Psoas muscle (tissue), 8 donors: ENCODE measurements around the gene ANKLE1. TPM values are rescaled to one million over a fixed set of nuclear protein-coding genes. Genes with fewer than 3 reads are reported as not detected.

Experiments used
- ATAC-seq, 4 donors: fragments of 200-7000 bp; cut with Tn5 transposase; one replicate each; pipeline ENCODE4 v1.9.1; 2020; ENCODE audit warnings: moderate library complexity in 3 of 4, mild to moderate bottlenecking in 2 of 4
- DNase-seq, 2 donors: peaks; one replicate each; pipeline ENCODE4 v3.0.0-alpha.2; 2020
- H3K27ac ChIP-seq: fragments of 200-600 bp; one replicate; pipeline ENCODE4 v1.8.0; 2022
- H3K27me3 ChIP-seq, 3 donors: fragments of 200-600 bp in 1 of 3; one replicate each; pipeline versions ENCODE4 v1.6.1 to v1.8.0; 2013 to 2022; ENCODE audit warnings: low read length in 2 of 3, mild to moderate bottlenecking in 2 of 3, moderate library complexity in 1 of 3; ENCODE audit not compliant: insufficient read depth in 3 of 3
- H3K36me3 ChIP-seq, 2 donors: fragments of 200-600 bp in 1 of 2; one replicate each; pipeline versions ENCODE4 v1.6.1 to v1.8.0; 2013 to 2022; ENCODE audit warnings: low read depth in 1 of 2, mild to moderate bottlenecking in 1 of 2, moderate library complexity in 1 of 2; ENCODE audit not compliant: insufficient read depth in 1 of 2
- H3K4me1 ChIP-seq: fragments of 200-600 bp; one replicate; pipeline ENCODE4 v1.8.0; 2022
- H3K4me3 ChIP-seq: fragments of 200-600 bp; one replicate; pipeline ENCODE4 v1.8.0; 2022; ENCODE audit warnings: mild to moderate bottlenecking
- H3K9me3 ChIP-seq: fragments of 200-600 bp; one replicate; pipeline ENCODE4 v1.8.0; 2022
- CTCF ChIP-seq: fragments of 200-600 bp; IDR thresholded peaks from one replicate; pipeline ENCODE4 v1.8.0; 2022; ENCODE audit warnings: antibody characterized with exemption
- WGBS, 3 donors: extraction: QIAGEN DNeasy Blood & Tissue Kit; methylation state at CpG; one replicate each; pipeline versions ENCODE4 v1.1.6 to v1.1.7; 2013; 5-methylcytosine and 5-hydroxymethylcytosine counted together
- intact Hi-C, 2 donors: fragments of 100-400 bp; cut with DNase I; formaldehyde crosslinking; loops; one replicate each; pipeline versions ENCODE4 v1.11.0 to v1.14.2; 2022
- polyA plus RNA-seq, 3 donors: library from polyadenylated mRNA; stranded (reverse); fragments of 200-250 nt; gene quantifications; one replicate each; pipeline ENCODE4 v1.2.3, GENCODE V29; 2013
- total RNA-seq, 4 donors: library from RNA; stranded (reverse); fragmentation: NEBNext Ultra II Directional in 2 of 4; extraction: Animal tissue kit (Norgen Biotek cat#: 25700) in 2 of 4; gene quantifications; one replicate each; pipeline versions ENCODE4 v1.2.1 to v1.2.4, GENCODE V29; 2021 to 2023
- donor health status: healthy with polysubstance abuse.
- donor health status: DM: no; HTN: no; CAD: no; lungs with moderate emphysema.
- donor health status: Bipolar disorder and iron deficiency.
- donor health status: healthy.
- donor health status: DM: yes; HTN: yes; CAD: no.
- donor health status: DM: no; HTN: no; CAD: no.
- donor health status: DM: no; HTN: no; CAD: no.
- donor health status: DM: yes; HTN: yes; CAD: no.

Gene ANKLE1
- total and polyA plus RNA-seq, 7 donors: 0.07 to 0.26 (median 0.13) TPM; not detected in 2

DNA sequence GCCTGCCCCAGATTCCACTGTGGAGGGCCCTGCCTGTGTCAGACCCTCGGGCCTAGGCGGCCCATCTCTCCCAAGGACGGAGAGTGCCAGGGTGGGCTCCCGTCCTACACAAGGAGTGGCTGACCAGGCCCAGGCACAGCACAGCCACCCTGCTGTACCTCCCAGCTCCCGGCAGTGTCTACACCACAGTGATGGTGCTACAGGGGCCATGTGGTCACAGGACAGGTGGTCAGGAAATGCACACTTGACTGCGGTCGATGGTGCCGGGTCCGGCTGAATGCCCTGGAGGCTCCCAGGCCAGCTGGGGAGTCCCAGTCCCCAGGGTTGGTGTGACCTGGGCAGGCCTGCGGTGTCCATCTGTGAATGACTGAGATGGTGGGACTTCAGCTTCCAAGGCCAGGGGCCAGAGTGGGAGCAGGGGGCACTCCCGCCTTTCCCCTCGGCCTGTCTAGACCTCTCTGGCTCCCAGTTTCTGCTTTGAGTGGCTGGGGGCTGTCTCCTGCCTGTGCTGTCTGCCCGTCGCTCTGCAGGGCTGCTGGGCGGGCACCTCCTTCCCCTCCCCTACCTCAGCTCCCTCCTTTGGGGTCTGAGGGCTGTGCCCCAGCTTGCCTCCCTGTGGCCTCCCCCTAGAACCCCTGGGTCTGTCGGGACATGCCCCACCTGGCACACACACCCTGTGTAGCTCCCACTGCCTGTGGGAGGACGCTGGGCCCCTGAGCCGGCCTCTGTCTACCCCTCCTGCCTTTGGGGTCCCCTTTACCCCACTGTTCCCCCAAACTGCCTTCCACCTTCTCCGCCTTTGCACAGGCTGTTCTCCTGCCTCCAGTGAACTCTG, 40.2 kb downstream of the ANKLE1 start:
- H3K36me3 ChIP-seq: peaks cover 3 to 59% of the 10 kb centered on the region in 2 donors
- H3K9me3 ChIP-seq: no peaks in the 10 kb centered on the region
- no peak overlapping the region for H3K4me3 ChIP-seq
- 86 to 89% (median 86%) methylated on average over 17 to 19 of the region's 19 CpGs for WGBS, 3 donors
- H3K27me3 ChIP-seq: no peaks in the 10 kb centered on the region
- intact Hi-C loops: no loop called here
- no peaks in the 10 kb centered on the region for H3K4me1 ChIP-seq
- no peak overlapping the region for H3K27ac ChIP-seq
- TF ChIP-seq CTCF: no peak
- no peak for DNase-seq
- ATAC-seq: peak in 1 of 4 donors; percentile 15

- Histone ChIP-seq H3K36me3 (peaks cover 3 to 60% of the 10 kb centered on the region in 2 donors), H3K27me3 (no peaks in the 10 kb centered on the region), H3K27ac (no peak overlapping the region), H3K9me3 (no peaks in the 10 kb centered on the region), H3K4me3 (no peak overlapping the region), H3K4me1 (no peaks in the 10 kb centered on the region)
- no peak for DNase-seq
- no peak for TF ChIP-seq CTCF
- intact Hi-C loops: no loop called here
- WGBS, 3 donors: 62 to 76% (median 68%) methylated on average over 10 of the region's 10 CpGs
- no peak for ATAC-seq
Measured at GRCh38 chr19:17322854-17323253, 41.2 kb downstream of the ANKLE1 start.

DNA sequence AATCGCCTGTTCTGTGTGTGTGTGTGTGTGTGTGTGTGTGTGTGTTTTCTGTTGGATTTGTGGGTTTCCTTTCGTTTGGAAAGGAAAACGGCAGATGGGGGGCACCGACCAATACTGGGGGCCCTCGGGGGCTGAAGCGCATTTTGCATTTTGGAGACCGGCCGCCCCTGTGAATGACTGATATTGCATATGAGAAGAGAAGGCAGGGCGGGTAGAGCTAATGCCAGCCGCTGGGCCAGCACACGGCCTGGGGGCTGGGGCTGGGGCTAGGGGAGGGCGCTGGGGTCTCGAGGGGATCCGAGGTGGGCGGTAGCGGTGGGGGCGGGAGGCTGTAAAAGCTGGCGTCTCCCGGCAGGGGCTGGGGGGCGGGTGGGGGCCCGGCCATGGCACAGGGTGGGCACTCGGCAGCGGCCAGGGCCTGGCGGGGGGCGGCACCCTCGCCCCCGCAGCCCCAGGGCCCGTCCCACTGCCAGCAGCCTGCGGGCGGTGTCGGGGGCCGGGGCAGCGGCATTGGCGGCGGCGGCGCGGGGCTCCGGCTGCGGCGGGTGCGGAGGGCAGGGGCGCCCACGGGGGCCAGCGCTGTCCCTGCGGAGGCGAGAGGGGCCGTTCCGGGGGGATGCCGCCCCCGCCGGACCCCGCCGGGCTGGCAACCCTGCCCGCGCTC, 41.7 kb downstream of the ANKLE1 start:
- intact Hi-C loops: no loop called here

GRCh38 chr19:17323964-17324332, 42.2 kb downstream of the ANKLE1 start:
- Histone ChIP-seq H3K27ac (no peak overlapping the region), H3K36me3 (peaks cover 3 to 59% of the 10 kb centered on the region in 2 donors), H3K4me1 (no peaks in the 10 kb centered on the region), H3K4me3 (no peak overlapping the region), H3K27me3 (no peaks in the 10 kb centered on the region), H3K9me3 (no peaks in the 10 kb centered on the region)
- WGBS, 3 donors: 25 to 45% (median 41%) methylated on average over 7 of the region's 7 CpGs
- intact Hi-C loops: no loop called here
- ATAC-seq: no peak
- DNase-seq: no peak
- TF ChIP-seq CTCF: no peak

More for the DNA sequence above, 41.7 kb downstream of the ANKLE1 start:
- WGBS, 3 donors: 37 to 55% (median 54%) methylated on average over 22 to 52 of the region's 56 CpGs
- H3K4me3 ChIP-seq: no peak overlapping the region
- H3K4me1 ChIP-seq: no peaks in the 10 kb centered on the region
- no peak for ATAC-seq
- no peaks in the 10 kb centered on the region for H3K9me3 ChIP-seq
- DNase-seq: no peak
- no peak for TF ChIP-seq CTCF
- H3K36me3 ChIP-seq: peaks cover 3 to 60% of the 10 kb centered on the region in 2 donors
- H3K27ac ChIP-seq: no peak overlapping the region
- no peaks in the 10 kb centered on the region for H3K27me3 ChIP-seq
